Stimulated activated CD8-positive, alpha-beta memory T cell treated with anti-CD3 and anti-CD28 coated beads, Interleukin-12 subunit alpha, Interleukin-12 subunit beta, amount 100 ng/mL, for 1 hour (primary cell): Measurements from ENCODE around the gene TMEM170A.
"Not testable (repeated sequence)": the region's sequence is repeated elsewhere in the genome, so short reads cannot be mapped to it uniquely, and the experiment has no call there.

Experiments used
- DNase-seq: peaks from one replicate; pipeline ENCODE4 v3.0.0-alpha.2; 2020; ENCODE audit warnings: low read depth

TMEM170A gene

DNA sequence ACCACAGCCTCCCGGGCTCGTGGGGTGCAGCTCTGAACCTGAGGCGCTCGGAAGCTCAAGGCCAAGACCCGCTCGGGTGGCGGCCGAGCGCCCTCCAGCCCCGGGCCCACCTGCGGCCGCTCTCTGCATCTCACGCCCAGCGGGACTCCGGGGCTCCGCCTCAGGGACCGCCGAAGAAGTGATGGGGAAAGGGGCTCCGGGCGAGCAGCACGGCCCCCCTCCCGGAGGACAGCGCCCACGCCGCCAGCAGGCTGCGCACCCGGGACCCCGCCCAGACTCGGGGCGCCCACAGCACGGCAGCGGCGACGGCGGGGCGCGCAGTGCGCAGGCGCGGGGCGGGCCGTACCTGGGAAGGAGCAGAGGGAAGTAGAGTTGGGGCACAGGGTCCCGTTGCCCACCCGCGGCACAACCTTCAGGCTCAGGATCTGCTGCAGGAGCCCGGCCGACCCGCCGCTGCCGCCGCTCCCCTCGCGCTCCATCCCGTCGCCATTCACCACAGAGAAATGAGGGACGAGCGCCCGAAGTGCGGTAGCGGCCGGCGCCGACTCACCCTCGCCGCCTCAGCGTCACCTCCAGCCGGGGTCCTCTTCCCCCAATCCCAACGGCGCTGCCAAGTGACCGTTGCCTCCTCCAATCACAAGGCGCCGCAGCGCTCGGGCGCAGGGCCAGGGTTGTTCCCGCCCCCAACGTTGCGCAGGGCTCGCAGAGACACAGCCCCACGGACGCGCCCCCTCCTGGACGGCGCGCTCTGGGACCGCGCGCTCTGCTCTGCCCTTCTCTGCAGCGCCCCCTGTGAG is at the start of gene TMEM170A:
TSS of gene TMEM170A (minus strand) at position 568 of the 797 bp plus-strand sequence. CDS start at position 479, 89 bp downstream.
- DNase-seq = peak; percentile 97

GRCh38 chr16:75506574-75506973 is 42.1 kb upstream of the TMEM170A start:
- DNase-seq = no peak

DNA sequence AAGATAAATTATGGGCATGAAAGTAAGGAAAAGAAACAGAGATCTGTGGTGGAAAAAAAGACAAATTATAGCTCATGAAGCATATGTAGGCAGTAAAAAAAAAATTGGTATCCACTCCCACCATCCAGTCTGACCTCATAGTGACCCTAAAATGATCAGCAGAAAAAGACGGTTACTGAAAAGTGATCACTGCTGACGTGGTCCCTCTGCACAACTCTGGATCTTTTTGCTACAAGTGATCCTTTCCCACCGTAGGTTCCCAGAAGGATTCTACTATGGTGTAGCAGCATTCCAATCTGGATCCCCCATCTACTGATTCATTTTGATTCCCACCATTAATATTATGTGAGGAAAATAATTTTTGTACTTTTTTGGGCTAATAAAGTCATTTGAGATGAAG is 41.6 kb upstream of the TMEM170A start:
- DNase-seq = no peak

DNA sequence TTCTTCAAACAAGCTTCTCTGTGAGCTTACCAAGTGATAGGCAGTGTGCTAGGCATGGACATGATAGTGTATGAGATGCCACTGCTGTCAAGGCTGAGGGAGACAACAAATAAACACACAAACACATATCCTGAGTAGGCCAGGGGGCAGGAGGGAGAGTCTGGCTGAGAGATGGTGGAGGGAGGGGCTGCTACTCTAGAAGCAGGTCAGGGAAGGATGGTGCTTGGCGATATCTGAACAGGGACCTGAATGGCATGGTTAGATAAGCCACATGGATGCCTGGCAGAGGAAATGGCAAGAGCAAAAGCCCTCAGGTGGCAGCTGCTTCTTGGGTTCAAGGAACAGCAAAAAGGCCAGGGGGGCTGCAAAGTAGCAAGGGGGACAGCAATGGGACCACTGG is 39.3 kb upstream of the TMEM170A start:
- no peak for DNase-seq

GRCh38 chr16:75502916-75503605 is 38.6 kb upstream of the TMEM170A start:
- DNase-seq = no peak

- not testable (repeated sequence) for DNase-seq
Measured at GRCh38 chr16:75501820-75502219, 37.3 kb upstream of the TMEM170A start.

- no peak for DNase-seq
Measured at GRCh38 chr16:75501359-75501758, 36.9 kb upstream of the TMEM170A start.

DNA sequence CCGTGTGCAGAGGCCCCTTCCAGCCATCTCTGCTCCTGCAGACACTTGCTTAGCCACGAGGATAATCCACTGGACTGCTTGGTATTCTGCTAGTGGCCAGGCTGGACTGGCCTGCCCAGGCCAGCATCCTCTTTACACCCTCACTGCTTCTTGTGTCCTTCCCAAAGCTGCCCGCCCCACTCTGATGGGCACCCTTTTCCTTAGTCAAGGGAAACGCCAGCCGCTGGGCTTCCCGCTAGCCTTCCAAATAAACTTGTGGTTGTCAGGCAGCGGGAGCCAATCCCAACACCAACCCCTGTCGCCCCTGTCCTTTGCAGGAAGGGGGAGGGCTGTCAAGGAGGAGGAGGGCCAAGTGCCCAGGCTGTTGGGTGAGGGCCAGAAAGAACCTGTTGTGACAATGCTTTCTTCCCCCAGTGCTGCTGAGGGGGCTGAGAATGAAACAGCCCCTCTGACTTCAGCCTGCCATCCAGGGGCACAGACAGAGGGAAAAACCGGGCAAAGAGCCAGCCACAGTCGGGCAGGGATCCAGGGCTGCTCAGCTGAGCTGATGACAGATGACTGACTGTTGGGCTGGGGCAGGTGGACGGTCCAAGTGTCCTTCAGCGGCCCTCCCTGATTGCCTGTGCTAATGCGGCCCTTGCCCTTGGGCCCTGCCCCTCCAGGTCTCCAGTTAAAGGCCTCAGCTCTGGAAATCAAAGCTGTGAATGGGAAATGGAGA is 34.3 kb upstream of the TMEM170A start:
- DNase-seq = not testable (repeated sequence)

- DNase-seq = no peak
Measured at GRCh38 chr16:75497558-75497957, 33.1 kb upstream of the TMEM170A start.

DNA sequence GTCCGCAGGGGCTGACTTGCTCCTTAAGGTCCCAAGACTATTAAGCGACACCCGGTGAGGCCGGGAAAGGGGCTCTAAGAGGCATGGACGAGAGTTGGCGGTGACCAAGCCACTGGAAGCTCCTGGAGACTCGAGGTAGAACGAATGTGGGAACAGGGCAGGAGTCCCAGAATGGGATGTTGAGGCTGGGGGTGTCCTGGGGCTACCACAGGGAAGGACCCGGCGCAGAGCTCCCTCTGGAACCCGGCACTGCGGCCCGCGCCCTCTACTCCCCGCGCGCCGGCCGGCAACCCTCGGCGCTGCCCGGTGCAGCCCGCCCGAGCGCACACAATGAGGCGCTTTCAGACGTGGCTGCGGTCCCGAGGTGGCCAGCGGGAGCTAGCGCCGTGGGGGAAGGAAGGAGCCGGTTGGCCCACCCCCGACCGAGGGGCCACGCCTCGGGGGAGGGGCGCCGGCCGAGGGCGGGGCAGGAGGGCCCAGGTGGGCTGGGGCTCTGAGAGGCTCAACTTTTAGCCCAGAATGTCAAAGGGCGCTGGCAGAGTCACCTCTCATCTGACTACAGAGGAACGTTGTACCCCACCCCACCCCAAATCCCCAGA is 30.7 kb upstream of the TMEM170A start, which contains the start of gene CHST6:
TSS of gene CHST6 (minus strand) at position 366 of the 599 bp plus-strand sequence. CDS start 15,613 bp downstream, outside the sequence.
- no peak for DNase-seq

- DNase-seq = no peak
Measured at GRCh38 chr16:75494661-75495075, 30.2 kb upstream of the TMEM170A start.

DNA sequence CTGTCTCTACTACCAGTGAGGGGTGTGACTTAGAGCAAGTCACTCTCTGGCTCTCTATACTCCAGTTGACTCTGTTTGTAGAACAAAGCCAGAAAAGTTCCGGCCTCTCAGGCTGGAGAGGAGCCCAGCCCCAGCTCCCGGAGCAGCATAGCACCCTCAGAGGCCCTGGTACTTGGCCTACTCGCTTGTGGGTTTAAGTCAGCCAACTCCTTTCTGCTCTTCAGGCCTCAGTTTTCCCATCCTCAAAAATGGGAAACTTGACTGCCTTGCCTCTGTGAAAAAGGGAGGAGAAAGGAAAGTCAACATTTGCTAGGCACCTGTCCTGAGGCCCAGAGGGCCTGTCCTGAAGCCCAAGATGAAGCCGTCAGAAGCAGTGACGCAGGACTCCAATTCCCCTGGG is 29.7 kb upstream of the TMEM170A start:
- no peak for DNase-seq

DNA sequence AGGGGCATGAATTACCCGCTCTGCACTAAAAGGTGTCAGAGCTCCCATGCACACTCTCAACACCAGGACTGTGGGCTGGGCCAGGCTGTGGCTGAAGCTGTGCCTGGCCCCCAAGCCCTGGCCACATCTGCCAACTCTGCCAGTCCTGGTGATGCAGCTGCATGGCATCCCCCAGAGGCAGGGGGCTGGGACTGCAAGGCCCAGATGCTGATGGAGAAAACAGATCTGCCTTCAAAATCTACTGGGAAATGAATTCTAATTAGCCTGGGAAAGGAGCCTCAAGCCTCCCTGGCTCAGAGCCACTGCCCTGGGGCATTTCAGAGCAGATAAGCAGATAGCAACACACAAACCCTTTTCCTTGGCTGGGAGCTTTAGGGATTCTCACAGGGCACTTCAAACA is 27.4 kb upstream of the TMEM170A start:
- DNase-seq = no peak

GRCh38 chr16:75488322-75488721 is 23.8 kb upstream of the TMEM170A start:
- DNase-seq = no peak

DNA sequence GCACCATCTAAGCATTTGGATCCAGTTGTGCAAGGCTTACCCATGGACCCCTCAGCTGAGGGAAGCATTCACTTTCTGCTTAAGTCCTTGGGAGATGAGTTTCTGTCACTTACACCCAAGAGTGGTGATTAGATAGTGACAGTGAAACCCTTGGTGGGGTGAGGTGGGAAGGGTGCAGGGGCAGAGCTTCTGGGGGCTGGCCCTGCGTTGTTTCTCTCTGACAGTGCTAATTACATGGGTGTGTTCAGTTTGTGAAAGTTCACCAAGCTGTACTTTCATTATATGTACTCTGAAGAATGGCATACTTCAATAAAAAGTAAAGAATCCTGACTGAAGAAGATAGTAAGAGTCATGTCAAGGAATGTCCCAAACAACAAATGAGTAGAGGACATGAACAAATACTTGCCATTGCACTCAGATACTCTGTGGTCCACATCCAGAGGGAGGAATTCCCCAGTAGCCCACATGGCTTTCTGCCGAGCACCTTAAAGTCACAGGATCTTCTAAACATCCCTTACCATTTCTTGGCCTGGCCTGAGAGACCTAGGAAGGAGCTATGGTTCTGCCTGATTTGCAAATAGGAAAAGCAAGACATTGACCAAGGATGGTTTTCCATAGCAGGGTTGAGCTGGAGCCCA is 22.3 kb upstream of the TMEM170A start:
- DNase-seq = no peak

GRCh38 chr16:75486014-75486675 is 21.7 kb upstream of the TMEM170A start:
- no peak for DNase-seq

- no peak for DNase-seq
Measured at GRCh38 chr16:75485230-75486013, 20.9 kb upstream of the TMEM170A start.

GRCh38 chr16:75483222-75483621 is 18.7 kb upstream of the TMEM170A start:
- DNase-seq = no peak

DNA sequence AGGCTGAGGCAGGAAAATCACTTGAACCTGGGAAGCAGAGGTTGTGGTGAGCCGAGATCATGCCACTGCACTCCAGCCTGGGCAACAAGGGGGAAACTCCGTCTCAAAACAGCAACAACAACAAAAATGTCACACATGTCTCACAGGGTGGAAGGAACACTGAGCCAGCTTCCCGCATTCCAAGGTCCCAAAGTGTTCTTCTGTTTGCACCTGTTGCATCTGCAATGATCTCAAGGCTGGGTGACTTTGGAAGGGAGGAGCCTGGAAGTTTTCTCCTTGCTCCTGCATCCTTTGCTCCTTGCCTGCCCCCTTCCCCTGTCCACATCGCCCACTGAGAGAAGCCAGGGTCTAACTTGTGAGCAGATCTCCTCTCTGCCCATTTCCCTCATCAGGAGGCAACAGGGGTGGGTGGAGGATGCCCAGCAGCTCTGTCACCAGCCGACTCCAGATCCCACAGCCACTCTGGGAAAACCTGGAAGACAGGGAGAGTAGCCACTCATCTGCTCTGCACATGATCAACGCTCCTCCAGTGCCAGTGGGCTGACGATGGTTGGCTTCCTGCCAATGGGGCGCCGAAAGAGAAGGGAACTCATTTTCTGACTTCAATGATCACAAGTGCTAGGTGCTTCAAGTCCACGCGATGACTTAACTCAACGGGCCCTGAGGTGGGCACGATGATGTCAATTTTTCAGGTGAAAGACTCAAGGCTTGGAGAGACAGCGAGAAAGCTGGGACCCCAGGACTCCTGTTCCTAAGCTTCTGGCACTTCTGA is 18.1 kb upstream of the TMEM170A start:
- DNase-seq = no peak

DNA sequence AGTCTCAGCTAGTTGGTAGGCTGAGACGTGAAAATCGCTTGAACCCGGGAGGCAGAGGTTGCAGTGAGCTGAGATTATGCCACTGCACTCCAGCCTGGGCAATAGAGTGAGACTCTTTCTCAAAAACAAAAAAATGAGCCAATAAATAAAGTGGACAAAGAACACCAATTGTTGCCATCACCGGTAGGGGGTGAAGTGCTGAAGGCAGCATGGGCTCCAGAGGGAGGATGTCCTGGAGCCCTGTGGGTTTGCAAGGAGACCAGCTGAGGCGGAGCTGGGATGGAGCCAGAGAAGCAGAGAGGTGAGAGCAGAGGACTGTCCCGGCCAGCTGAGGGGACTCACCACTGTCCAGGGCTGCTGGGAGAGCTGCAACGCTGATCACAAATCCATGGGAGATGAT is 17.0 kb upstream of the TMEM170A start:
- no peak for DNase-seq
